GM12875 (cell line): ENCODE data around the gene CTPS2.

Experiments
- H3K4me3 ChIP-seq: one replicate; pipeline ENCODE4 v1.5.1; 2011; ENCODE audit warnings: low read depth, low read length, control low read depth
- TF ChIP-seq, protein P1 (sequence below): IDR thresholded peaks from 2 replicates; pipeline ENCODE4 v1.5.1; 2011; ENCODE audit warnings: low read depth, mild to moderate bottlenecking, control low read depth, inconsistent platforms, low read length, moderate library complexity, borderline replicate concordance; ENCODE audit not compliant: insufficient read depth

Gene CTPS2

DNA sequence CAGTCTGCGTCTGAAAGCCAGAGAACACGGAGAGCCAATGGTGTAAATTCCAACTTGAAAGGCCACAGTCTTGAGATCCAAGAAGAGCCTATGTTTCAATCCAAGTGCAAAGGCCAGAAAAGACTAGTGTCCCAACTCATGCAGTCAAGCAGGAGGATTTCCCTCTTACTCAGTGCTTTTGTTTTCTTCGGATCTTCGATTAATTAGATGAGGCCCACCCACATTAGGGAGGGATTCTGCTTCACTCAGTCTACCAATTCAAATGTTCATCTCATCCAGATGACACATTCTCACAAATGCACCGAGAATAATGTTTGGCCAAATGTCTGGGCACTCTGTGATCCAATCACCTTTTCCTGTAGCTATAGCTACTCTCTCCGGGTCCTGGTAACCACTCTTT is 154.0 kb downstream of the CTPS2 start:
- no peak overlapping the region for H3K4me3 ChIP-seq
- TF ChIP-seq, protein P1, sequence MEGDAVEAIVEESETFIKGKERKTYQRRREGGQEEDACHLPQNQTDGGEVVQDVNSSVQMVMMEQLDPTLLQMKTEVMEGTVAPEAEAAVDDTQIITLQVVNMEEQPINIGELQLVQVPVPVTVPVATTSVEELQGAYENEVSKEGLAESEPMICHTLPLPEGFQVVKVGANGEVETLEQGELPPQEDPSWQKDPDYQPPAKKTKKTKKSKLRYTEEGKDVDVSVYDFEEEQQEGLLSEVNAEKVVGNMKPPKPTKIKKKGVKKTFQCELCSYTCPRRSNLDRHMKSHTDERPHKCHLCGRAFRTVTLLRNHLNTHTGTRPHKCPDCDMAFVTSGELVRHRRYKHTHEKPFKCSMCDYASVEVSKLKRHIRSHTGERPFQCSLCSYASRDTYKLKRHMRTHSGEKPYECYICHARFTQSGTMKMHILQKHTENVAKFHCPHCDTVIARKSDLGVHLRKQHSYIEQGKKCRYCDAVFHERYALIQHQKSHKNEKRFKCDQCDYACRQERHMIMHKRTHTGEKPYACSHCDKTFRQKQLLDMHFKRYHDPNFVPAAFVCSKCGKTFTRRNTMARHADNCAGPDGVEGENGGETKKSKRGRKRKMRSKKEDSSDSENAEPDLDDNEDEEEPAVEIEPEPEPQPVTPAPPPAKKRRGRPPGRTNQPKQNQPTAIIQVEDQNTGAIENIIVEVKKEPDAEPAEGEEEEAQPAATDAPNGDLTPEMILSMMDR: no peak

GRCh38 chrX:16552546-16552945 is 159.9 kb downstream of the CTPS2 start:
- no peak overlapping the region for H3K4me3 ChIP-seq
- TF ChIP-seq, protein P1: no peak

DNA sequence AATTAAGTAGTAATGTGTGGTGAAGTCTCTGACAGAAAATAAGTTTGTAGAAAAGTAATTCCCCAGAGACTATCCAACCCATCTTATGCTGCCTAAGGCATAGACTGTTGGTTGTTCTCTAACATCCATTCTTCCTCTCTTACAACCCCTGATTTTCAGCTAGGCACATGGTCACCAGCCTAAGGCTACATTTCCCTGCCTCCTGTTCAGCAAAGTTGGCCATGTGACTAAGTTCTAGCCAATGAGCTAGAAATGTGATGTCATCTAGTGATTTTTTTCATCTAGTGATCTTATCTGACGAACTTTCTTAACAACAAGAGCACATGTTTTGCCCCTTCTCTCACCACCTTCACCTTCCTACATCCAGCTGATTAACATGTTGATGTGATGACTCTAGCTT is 164.8 kb downstream of the CTPS2 start:
- TF ChIP-seq, protein P1: no peak
- H3K4me3 ChIP-seq: no peak overlapping the region

GRCh38 chrX:16544969-16545368 is 167.5 kb downstream of the CTPS2 start:
- H3K4me3 ChIP-seq: no peak overlapping the region
- TF ChIP-seq, protein P1: no peak
